ENCODE measurements around the gene NSRP1. TPM values are rescaled to one million over a fixed set of nuclear protein-coding genes. Genes with fewer than 3 reads are reported as not detected.

NSRP1 gene
- polyA plus RNA-seq, 3 donors, result 7.2 to 19.9 (median 11.7) TPM

GRCh38 chr17:30219833-30220232, 103.2 kb downstream of the NSRP1 start:
- no peak for TF ChIP-seq CTCF (IDR thresholded peaks at IDR 0.05)
- no peaks in the 10 kb centered on the region for H3K36me3 ChIP-seq (replicated peaks in 1 of 2; ENCODE audit: control insufficient read depth in 1 of 2, insufficient read depth in 2 of 2, low read length in 2 of 2)
- no peaks in the 10 kb centered on the region for H3K27me3 ChIP-seq (ENCODE audit: control insufficient read depth in 2 of 2, insufficient read depth in 2 of 2, low read length in 2 of 2)
- no peak overlapping the region for H3K4me3 ChIP-seq (replicated peaks in 1 of 3; ENCODE audit: low read depth in 2 of 3, low read length in 3 of 3)
- 85% methylated on average over 5 of the region's 7 CpGs for WGBS (ENCODE audit: insufficient coverage)
- peaks cover 2 to 10% (median 3%) of the 10 kb centered on the region in 3 donors for H3K27me3 Mint-ChIP-seq (ENCODE audit: low read depth in 3 of 3)
- H3K4me1 Mint-ChIP-seq, result no peaks in the 10 kb centered on the region
- intact Hi-C loops (cut with micrococcal nuclease), result no loop called here
- H3K4me3 Mint-ChIP-seq, result no peak overlapping the region
- H3K79me2 ChIP-seq (ENCODE audit: insufficient read depth, low read length), result no peaks in the 10 kb centered on the region
- H2AFZ ChIP-seq (ENCODE audit: insufficient read depth, low read depth, low read length, poor library complexity, severe bottlenecking), result no peak overlapping the region
- H3K27ac Mint-ChIP-seq, result no peak overlapping the region
- H4K20me1 ChIP-seq (ENCODE audit: insufficient read depth, low read length), result no peaks in the 10 kb centered on the region
- no peaks in the 10 kb centered on the region for H3K4me1 ChIP-seq (ENCODE audit: control insufficient read depth in 1 of 2, insufficient read depth in 2 of 2, low read length in 2 of 2)
- no peak overlapping the region for H3K4me2 ChIP-seq (replicated peaks; ENCODE audit: extremely low read depth, low read length, poor library complexity, severe bottlenecking)
- no peak for DNase-seq
- no peak overlapping the region for H3K9ac ChIP-seq (ENCODE audit: insufficient read depth, low read length, poor library complexity, severe bottlenecking)
- H3K27ac ChIP-seq (ENCODE audit: low read depth in 1 of 2, low read length in 2 of 2), result no peak overlapping the region
- H3K36me3 Mint-ChIP-seq, result no peaks in the 10 kb centered on the region
- H3K9me3 ChIP-seq (replicated peaks in 1 of 2; ENCODE audit: control insufficient read depth in 1 of 2, insufficient read depth in 1 of 2, low read length in 2 of 2), result no peaks in the 10 kb centered on the region
- H3K9me3 Mint-ChIP-seq, result peaks cover 0 to 1% (median 0%) of the 10 kb centered on the region in 7 donors

GRCh38 chr17:30220414-30220813, 103.8 kb downstream of the NSRP1 start:
- H3K4me2 ChIP-seq (replicated peaks; ENCODE audit: extremely low read depth, low read length, poor library complexity, severe bottlenecking), result no peak overlapping the region

More at GRCh38 chr17:30220414-30220813, 103.8 kb downstream of the NSRP1 start:
- Histone ChIP-seq H4K20me1 (ENCODE audit: insufficient read depth, low read length) (no peaks in the 10 kb centered on the region), H3K9ac (ENCODE audit: insufficient read depth, low read length, poor library complexity, severe bottlenecking) (no peak overlapping the region), H3K4me3 (replicated peaks in 1 of 3; ENCODE audit: low read depth in 2 of 3, low read length in 3 of 3) (no peak overlapping the region), H3K27me3 (ENCODE audit: control insufficient read depth in 2 of 2, insufficient read depth in 2 of 2, low read length in 2 of 2) (no peaks in the 10 kb centered on the region), H3K27ac (ENCODE audit: low read depth in 1 of 2, low read length in 2 of 2) (no peak overlapping the region), H3K4me1 (ENCODE audit: control insufficient read depth in 1 of 2, insufficient read depth in 2 of 2, low read length in 2 of 2) (no peaks in the 10 kb centered on the region), H3K36me3 (replicated peaks in 1 of 2; ENCODE audit: control insufficient read depth in 1 of 2, insufficient read depth in 2 of 2, low read length in 2 of 2) (no peaks in the 10 kb centered on the region), H2AFZ (ENCODE audit: insufficient read depth, low read depth, low read length, poor library complexity, severe bottlenecking) (no peak overlapping the region), H3K9me3 (replicated peaks in 1 of 2; ENCODE audit: control insufficient read depth in 1 of 2, insufficient read depth in 1 of 2, low read length in 2 of 2) (no peaks in the 10 kb centered on the region), H3K79me2 (ENCODE audit: insufficient read depth, low read length) (no peaks in the 10 kb centered on the region)
- no peak overlapping the region for H3K4me3 Mint-ChIP-seq
- H3K27me3 Mint-ChIP-seq (ENCODE audit: low read depth in 3 of 3), result peaks cover 4 to 10% (median 5%) of the 10 kb centered on the region in 3 donors
- no peak overlapping the region for H3K27ac Mint-ChIP-seq
- peaks cover 0 to 1% (median 0%) of the 10 kb centered on the region in 7 donors for H3K9me3 Mint-ChIP-seq
- intact Hi-C loops (cut with micrococcal nuclease), result no loop called here
- no peak for DNase-seq
- H3K36me3 Mint-ChIP-seq, result no peaks in the 10 kb centered on the region
- WGBS (ENCODE audit: insufficient coverage), result 100% methylated on average over 3 of the region's 5 CpGs
- TF ChIP-seq CTCF (IDR thresholded peaks at IDR 0.05), result no peak
- no peaks in the 10 kb centered on the region for H3K4me1 Mint-ChIP-seq

All from CD14-positive monocyte (primary cell).